ENCODE data around the gene ZBTB7C. TPM values are rescaled to one million over a fixed set of nuclear protein-coding genes. Genes with fewer than 3 reads are reported as not detected.

The ZBTB7C gene
- total RNA-seq, 1 experiment from 2014 or later, result 0.33 TPM

GRCh38 chr18:48317781-48318381, 91.3 kb downstream of the ZBTB7C start:
- no peak overlapping the region for H2BK20ac ChIP-seq (ENCODE audit: low read depth, low read length, poor library complexity, severe bottlenecking)
- no peaks in the 10 kb centered on the region for H3K79me1 ChIP-seq (ENCODE audit: insufficient read depth, low read depth, low read length, poor library complexity, severe bottlenecking)
- no peaks in the 10 kb centered on the region for H3K36me3 Mint-ChIP-seq (ENCODE audit: insufficient read depth in 1 of 3, low read depth in 3 of 3)

More at GRCh38 chr18:48317781-48318381, 91.3 kb downstream of the ZBTB7C start:
- no peak overlapping the region for H2BK15ac ChIP-seq (ENCODE audit: low read depth, low read length)
- no peaks in the 10 kb centered on the region for H3K79me2 ChIP-seq (ENCODE audit: insufficient read depth, low read length)
- H3K23me2 ChIP-seq (ENCODE audit: insufficient read length, low read depth, low read length, poor library complexity, severe bottlenecking), result no peaks in the 10 kb centered on the region
- H3K9ac ChIP-seq (ENCODE audit: extremely low read depth, insufficient read length, low read length), result no peak overlapping the region
- Mint-ChIP-seq H3K4me1 (peaks cover 35 to 46% of the 10 kb centered on the region in 2 experiments), H3K9me3 (no peaks in the 10 kb centered on the region; a peak in 1 of 5 replicates), H3K27ac (peak overlapping the region in 1 of 3 experiments; percentile 4; a peak in 1 of 7 replicates), H3K27me3 (ENCODE audit: low read depth) (peaks cover 1% of the 10 kb centered on the region; the same call in 1 of the 2 replicates), H3K4me3 (no peak overlapping the region)
- H3K23ac ChIP-seq (ENCODE audit: insufficient read length, low read depth, low read length), result no peak overlapping the region
- no peak overlapping the region for H3K56ac ChIP-seq (ENCODE audit: insufficient read length, low read depth, low read length)
- no peaks in the 10 kb centered on the region for H3K27me3 ChIP-seq (ENCODE audit: insufficient read depth, low read length)
- no peak overlapping the region for H3K14ac ChIP-seq (ENCODE audit: insufficient read depth, low read length)
- H2AK5ac ChIP-seq (ENCODE audit: insufficient read length, low read length), result no peak overlapping the region
- H2BK5ac ChIP-seq (ENCODE audit: insufficient read length, low read length), result no peak overlapping the region
- WGBS (ENCODE audit: extremely low coverage, insufficient read length, low lambda C conversion rate), result no CpG with 5 or more reads among the region's 5 CpGs
- no peak overlapping the region for H2BK12ac ChIP-seq (ENCODE audit: insufficient read length, low read depth, low read length)
- H4K8ac ChIP-seq (replicated peaks; ENCODE audit: insufficient read length, low read depth, low read length), result no peak overlapping the region
- H3K4me2 ChIP-seq (ENCODE audit: insufficient read depth, insufficient read length, low read length), result no peak overlapping the region
- no peaks in the 10 kb centered on the region for H4K20me1 ChIP-seq (ENCODE audit: control insufficient read depth, insufficient read depth, insufficient read length)
- H3K18ac ChIP-seq (ENCODE audit: insufficient read length, low read depth, low read length), result no peak overlapping the region
- H3K4ac ChIP-seq (ENCODE audit: low read depth, low read length), result no peak overlapping the region
- H2AFZ ChIP-seq (ENCODE audit: low read length), result no peak overlapping the region
- no peaks in the 10 kb centered on the region for H3K9me3 ChIP-seq (ENCODE audit: control insufficient read depth, low read depth, low read length)
- no peak for DNase-seq
- H3K4me1 ChIP-seq (ENCODE audit: insufficient read depth, low read length), result peaks cover 5% of the 10 kb centered on the region; the same call in 1 of the 2 replicates
- H2BK120ac ChIP-seq (ENCODE audit: low read depth, low read length, poor library complexity, severe bottlenecking), result no peak overlapping the region
- TF ChIP-seq, protein P1, sequence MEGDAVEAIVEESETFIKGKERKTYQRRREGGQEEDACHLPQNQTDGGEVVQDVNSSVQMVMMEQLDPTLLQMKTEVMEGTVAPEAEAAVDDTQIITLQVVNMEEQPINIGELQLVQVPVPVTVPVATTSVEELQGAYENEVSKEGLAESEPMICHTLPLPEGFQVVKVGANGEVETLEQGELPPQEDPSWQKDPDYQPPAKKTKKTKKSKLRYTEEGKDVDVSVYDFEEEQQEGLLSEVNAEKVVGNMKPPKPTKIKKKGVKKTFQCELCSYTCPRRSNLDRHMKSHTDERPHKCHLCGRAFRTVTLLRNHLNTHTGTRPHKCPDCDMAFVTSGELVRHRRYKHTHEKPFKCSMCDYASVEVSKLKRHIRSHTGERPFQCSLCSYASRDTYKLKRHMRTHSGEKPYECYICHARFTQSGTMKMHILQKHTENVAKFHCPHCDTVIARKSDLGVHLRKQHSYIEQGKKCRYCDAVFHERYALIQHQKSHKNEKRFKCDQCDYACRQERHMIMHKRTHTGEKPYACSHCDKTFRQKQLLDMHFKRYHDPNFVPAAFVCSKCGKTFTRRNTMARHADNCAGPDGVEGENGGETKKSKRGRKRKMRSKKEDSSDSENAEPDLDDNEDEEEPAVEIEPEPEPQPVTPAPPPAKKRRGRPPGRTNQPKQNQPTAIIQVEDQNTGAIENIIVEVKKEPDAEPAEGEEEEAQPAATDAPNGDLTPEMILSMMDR (conservative IDR thresholded peaks at IDR 0.05), result peak; percentile 53; the same call in 2 of the 3 replicates
- no peak overlapping the region for H4K91ac ChIP-seq (ENCODE audit: insufficient read length, low read depth, low read length)
- no peak overlapping the region for H4K5ac ChIP-seq (ENCODE audit: insufficient read length, low read depth, low read length)
- H3K27ac ChIP-seq (ENCODE audit: insufficient read length, low read depth, low read length), result no peak overlapping the region
- H3T11ph ChIP-seq (ENCODE audit: low read length), result no peak overlapping the region

All from H9 (cell line).